Astrocyte (in vitro differentiated cells and primary cell): ENCODE measurements around the gene FBXL19. TPM values are rescaled to one million over a fixed set of nuclear protein-coding genes. Genes with fewer than 3 reads are reported as not detected.

Experiments used
- DNase-seq: peaks from one replicate; pipeline ENCODE4 v3.0.0-alpha.2; 2010; ENCODE audit warnings: low read depth
- FAIRE-seq: peaks from 2 replicates; lab custom pipeline; 2011; peaks lifted over from hg19 to GRCh38; lab: Jason Lieb, UNC
- H2AFZ ChIP-seq: 2 replicates; pipeline ENCODE4 v1.6.0; 2012; ENCODE audit warnings: low read depth, low read length, inconsistent platforms
- H3K27ac ChIP-seq: 2 replicates; pipeline ENCODE4 v1.5.1; 2011; ENCODE audit warnings: low read depth, low read length, inconsistent platforms
- H3K27me3 ChIP-seq: 2 replicates; pipeline ENCODE4 v1.6.0; 2011; ENCODE audit warnings: low read length, inconsistent platforms; ENCODE audit not compliant: insufficient read depth
- H3K36me3 ChIP-seq: 2 replicates; pipeline ENCODE4 v1.5.1; 2011; ENCODE audit warnings: low read length, inconsistent platforms; ENCODE audit not compliant: insufficient read depth
- H3K4me1 ChIP-seq: 2 replicates; pipeline ENCODE4 v1.5.1; 2011; ENCODE audit warnings: low read length, inconsistent platforms; ENCODE audit not compliant: insufficient read depth
- H3K4me2 ChIP-seq: 2 replicates; pipeline ENCODE4 v1.6.0; 2012; ENCODE audit warnings: low read length, inconsistent platforms
- H3K4me3 ChIP-seq: 2 replicates; pipeline ENCODE4 v1.5.1; 2011; ENCODE audit warnings: low read depth, mild to moderate bottlenecking, low read length, inconsistent platforms; ENCODE audit not compliant: insufficient read depth
- H3K79me2 ChIP-seq: 2 replicates; pipeline ENCODE4 v1.6.0; 2012; ENCODE audit warnings: mild to moderate bottlenecking, low read length, inconsistent platforms; ENCODE audit not compliant: insufficient read depth
- H3K9ac ChIP-seq: 2 replicates; pipeline ENCODE4 v1.6.0; 2012; ENCODE audit warnings: mild to moderate bottlenecking, low read length, inconsistent platforms
- H3K9me3 ChIP-seq: 2 replicates; pipeline ENCODE4 v1.5.1; 2012; ENCODE audit warnings: low read depth, mild to moderate bottlenecking, low read length, inconsistent platforms; ENCODE audit not compliant: insufficient read depth
- H4K20me1 ChIP-seq: 2 replicates; pipeline ENCODE4 v1.6.0; 2012; ENCODE audit warnings: low read length, inconsistent platforms; ENCODE audit not compliant: insufficient read depth
- H3K27ac Mint-ChIP-seq: one replicate; pipeline ENCODE4 v1.8.0; 2021; ENCODE audit warnings: mild to moderate bottlenecking, mixed read lengths; ENCODE audit not compliant: unreplicated experiment
- H3K27me3 Mint-ChIP-seq: one replicate; pipeline ENCODE4 v1.8.0; 2021; ENCODE audit warnings: low read depth, mixed read lengths; ENCODE audit not compliant: unreplicated experiment
- H3K36me3 Mint-ChIP-seq: one replicate; pipeline ENCODE4 v1.8.0; 2021; ENCODE audit warnings: low read depth, mixed read lengths; ENCODE audit not compliant: unreplicated experiment
- H3K4me1 Mint-ChIP-seq: one replicate; pipeline ENCODE4 v1.8.0; 2021; ENCODE audit warnings: low read depth, mixed read lengths; ENCODE audit not compliant: unreplicated experiment
- H3K4me3 Mint-ChIP-seq: one replicate; pipeline ENCODE4 v1.8.0; 2021; ENCODE audit warnings: mild to moderate bottlenecking, moderate library complexity, mixed read lengths; ENCODE audit not compliant: unreplicated experiment
- H3K9me3 Mint-ChIP-seq: one replicate; pipeline ENCODE4 v1.8.0; 2021; ENCODE audit warnings: mild to moderate bottlenecking, mixed read lengths; ENCODE audit not compliant: unreplicated experiment
- CTCF ChIP-seq: IDR thresholded peaks from 2 replicates; pipeline ENCODE4 v1.5.1; 2011; ENCODE audit warnings: low read depth, mild to moderate bottlenecking, inconsistent platforms, low read length, moderate library complexity; ENCODE audit not compliant: insufficient read depth
- EZH2 ChIP-seq: IDR thresholded peaks from 2 replicates; pipeline ENCODE4 v1.6.1; 2012; ENCODE audit warnings: mild to moderate bottlenecking, low read length, inconsistent platforms; ENCODE audit not compliant: insufficient read depth
- total RNA-seq: library from RNA; stranded (reverse); gene quantifications from 2 replicates; pipeline ENCODE4 v1.2.1, GENCODE V29; 2021

The FBXL19 gene
- total RNA-seq, 1 donor from 2014 or later = 42.5 TPM

GRCh38 chr16:30969246-30969842, 46.0 kb downstream of the FBXL19 start:
- DNase-seq (no peak), FAIRE-seq (no peak)
- Mint-ChIP-seq H3K4me1 (peaks cover 1% of the 10 kb centered on the region), H3K27ac (no peak overlapping the region), H3K36me3 (peaks cover 35% of the 10 kb centered on the region), H3K27me3 (no peaks in the 10 kb centered on the region), H3K4me3 (no peak overlapping the region), H3K9me3 (no peaks in the 10 kb centered on the region)
- H3K4me3 ChIP-seq = no peak overlapping the region
- H3K27ac ChIP-seq = no peak overlapping the region
- peaks cover 40% of the 10 kb centered on the region for H3K36me3 ChIP-seq
- H3K4me1 ChIP-seq = no peaks in the 10 kb centered on the region
- peaks cover 26% of the 10 kb centered on the region for H4K20me1 ChIP-seq
- no peak overlapping the region for H2AFZ ChIP-seq
- no peaks in the 10 kb centered on the region for H3K79me2 ChIP-seq
- H3K9me3 ChIP-seq = no peaks in the 10 kb centered on the region
- no peak overlapping the region for H3K9ac ChIP-seq
- H3K4me2 ChIP-seq = no peak overlapping the region
- TF ChIP-seq EZH2 = no peak
- no peak for TF ChIP-seq CTCF
- no peaks in the 10 kb centered on the region for H3K27me3 ChIP-seq

- Histone ChIP-seq H3K4me3 (no peak overlapping the region), H3K36me3 (peaks cover 42% of the 10 kb centered on the region), H3K9ac (no peak overlapping the region), H2AFZ (no peak overlapping the region), H3K9me3 (no peaks in the 10 kb centered on the region), H3K4me2 (no peak overlapping the region), H3K27me3 (no peaks in the 10 kb centered on the region), H3K79me2 (no peaks in the 10 kb centered on the region), H3K4me1 (no peaks in the 10 kb centered on the region), H3K27ac (no peak overlapping the region), H4K20me1 (peaks cover 26% of the 10 kb centered on the region)
- no peak for DNase-seq
- peaks cover 40% of the 10 kb centered on the region for H3K36me3 Mint-ChIP-seq
- no peaks in the 10 kb centered on the region for H3K27me3 Mint-ChIP-seq
- peaks cover 4% of the 10 kb centered on the region for H3K9me3 Mint-ChIP-seq
- TF ChIP-seq CTCF (no peak), EZH2 (no peak)
- peaks cover 1% of the 10 kb centered on the region for H3K4me1 Mint-ChIP-seq
- FAIRE-seq = no peak
- H3K27ac Mint-ChIP-seq = no peak overlapping the region
- H3K4me3 Mint-ChIP-seq = peak overlapping the region; percentile 40
These were observed 47.9 kb downstream of the FBXL19 start for GRCh38 chr16:30971298-30971697.

- peak; percentile 18 for TF ChIP-seq CTCF
- no peak for TF ChIP-seq EZH2
- Histone ChIP-seq H3K27ac (no peak overlapping the region), H3K9ac (no peak overlapping the region), H3K4me2 (no peak overlapping the region), H3K4me3 (no peak overlapping the region), H3K9me3 (no peaks in the 10 kb centered on the region), H3K36me3 (peaks cover 38% of the 10 kb centered on the region), H2AFZ (no peak overlapping the region), H3K79me2 (no peaks in the 10 kb centered on the region), H4K20me1 (peaks cover 37% of the 10 kb centered on the region), H3K27me3 (no peaks in the 10 kb centered on the region), H3K4me1 (no peaks in the 10 kb centered on the region)
- Mint-ChIP-seq H3K4me3 (peak overlapping the region; percentile 60), H3K4me1 (no peaks in the 10 kb centered on the region), H3K27me3 (no peaks in the 10 kb centered on the region), H3K36me3 (peaks cover 38% of the 10 kb centered on the region), H3K9me3 (peaks cover 4% of the 10 kb centered on the region), H3K27ac (no peak overlapping the region)
- DNase-seq = no peak
- no peak for FAIRE-seq
These were observed 49.5 kb downstream of the FBXL19 start for GRCh38 chr16:30972872-30973271.
